A549 (cell line): ENCODE data around the gene BCL7B. TPM values are rescaled to one million over a fixed set of nuclear protein-coding genes. Genes with fewer than 3 reads are reported as not detected.
A peak's percentile ranks its signal among the peaks of the same experiment; 100 is the strongest.

Source experiments
- CBX2 ChIP-seq: fragments of 200-600 bp; sonication (generic); IDR thresholded peaks from 2 replicates; pipeline ENCODE4 v1.6.1; 2016; ENCODE audit warnings: low read depth, mild to moderate bottlenecking, borderline replicate concordance
- EHF ChIP-seq: fragments of 250-450 bp; sonication (Bioruptor Pico); IDR thresholded peaks from 2 replicates; pipeline ENCODE4 v1.5.0; 2020; ENCODE audit warnings: mild to moderate bottlenecking
- EHMT2 ChIP-seq: fragments of 200-600 bp; sonication (generic); IDR thresholded peaks from 2 replicates; pipeline ENCODE4 v1.6.1; 2016; ENCODE audit warnings: antibody characterized with exemption, low read depth, mild to moderate bottlenecking, moderate library complexity
- FOSL2 ChIP-seq, 2 experiments: fragments of 450-650 bp in 1 of 2; fragments of >200 bp in 1 of 2; sonication (Bioruptor Twin) in 1 of 2; formaldehyde crosslinking; IDR thresholded peaks; 2 replicates each; pipeline versions ENCODE4 v1.5.0 to v1.6.1; 2016 to 2020; ENCODE audit warnings: mild to moderate bottlenecking in 1 of 2, moderate library complexity in 1 of 2
- HDAC2 ChIP-seq: fragments of 200-600 bp; sonication (generic); IDR thresholded peaks from 2 replicates; pipeline ENCODE4 v1.6.1; 2016
- HOXA7 ChIP-seq: fragments of 250-450 bp; sonication (Bioruptor Pico); IDR thresholded peaks from 2 replicates; pipeline ENCODE4 v1.5.0; 2020; ENCODE audit warnings: mild to moderate bottlenecking, moderate library complexity
- HOXB5 ChIP-seq: fragments of 250-450 bp; sonication (Bioruptor Pico); IDR thresholded peaks from 2 replicates; pipeline ENCODE4 v1.5.0; 2020; ENCODE audit warnings: mild to moderate bottlenecking, moderate library complexity
- JUNB ChIP-seq: fragments of >200 bp; sonication (Bioruptor Twin); formaldehyde crosslinking; IDR thresholded peaks from 2 replicates; pipeline ENCODE4 v1.6.1; 2016
- NR3C1 ChIP-seq: fragments of >200 bp; sonication (Bioruptor Twin); formaldehyde crosslinking; IDR thresholded peaks from 3 replicates; pipeline ENCODE4 v1.6.1; 2017
- PHF8 ChIP-seq: fragments of 200-600 bp; sonication (generic); IDR thresholded peaks from 2 replicates; pipeline ENCODE4 v1.6.1; 2016; ENCODE audit warnings: low read depth, mild to moderate bottlenecking, antibody characterized with exemption, moderate library complexity, borderline replicate concordance
- SREBF2 ChIP-seq: fragments of 450-650 bp; IDR thresholded peaks from 2 replicates; pipeline ENCODE4 v1.6.1; 2014; ENCODE audit warnings: mild to moderate bottlenecking, moderate library complexity
- TFCP2L1 ChIP-seq: fragments of 250-450 bp; sonication (Bioruptor Pico); IDR thresholded peaks from 2 replicates; pipeline ENCODE4 v1.5.0; 2021; ENCODE audit warnings: mild to moderate bottlenecking
- ZC3H11A ChIP-seq: fragments of 450-650 bp; IDR thresholded peaks from 2 replicates; pipeline ENCODE4 v1.6.1; 2014; ENCODE audit warnings: antibody characterized with exemption, mild to moderate bottlenecking
- ZNF302 ChIP-seq: fragments of 250-450 bp; sonication (Bioruptor Pico); IDR thresholded peaks from 2 replicates; pipeline ENCODE4 v1.9.0; 2021; ENCODE audit warnings: inconsistent platforms, mild to moderate bottlenecking, moderate library complexity
- polyA plus RNA-seq, 4 experiments: library from polyadenylated mRNA; depleted of rRNA in 3 of 4; stranded (reverse); fragments of >200 nt; fragmentation: RNase III in 1 of 4; extraction: RNeasy Plus Mini Kit Qiagen cat#74134 plus additional on column Dnase treatment in 1 of 4; gene quantifications; 2 replicates in 3 of 4; 3 replicates in 1 of 4; pipeline ENCODE4 v1.2.3, GENCODE V29; 2011 to 2017
- TF ChIP-seq, protein P1 (sequence below): fragments of 450-650 bp; IDR thresholded peaks from 2 replicates; pipeline ENCODE4 v1.6.1; 2014; ENCODE audit warnings: antibody characterized with exemption
- TF ChIP-seq, protein P2 (sequence below): IDR thresholded peaks from 2 replicates; pipeline ENCODE4 v1.6.1; 2012
- TF ChIP-seq, protein P3 (sequence below): fragments of 250-450 bp; sonication (Bioruptor Pico); IDR thresholded peaks from 2 replicates; pipeline ENCODE4 v1.5.0; 2021; ENCODE audit warnings: mild to moderate bottlenecking, moderate library complexity, borderline replicate concordance
- TF ChIP-seq, protein P4 (sequence below): IDR thresholded peaks from 2 replicates; pipeline ENCODE4 v1.6.1; 2012
- TF ChIP-seq, protein P5 (sequence below): IDR thresholded peaks from 2 replicates; pipeline ENCODE4 v1.6.1; 2012; ENCODE audit warnings: low read depth, borderline replicate concordance
- TF ChIP-seq, protein P6 (sequence below): fragments of >200 bp; sonication (Bioruptor Twin); formaldehyde crosslinking; IDR thresholded peaks from 3 replicates; pipeline ENCODE4 v1.6.1; 2016
- TF ChIP-seq, protein P7 (sequence below): fragments of >200 bp; sonication (Bioruptor Twin); formaldehyde crosslinking; IDR thresholded peaks from 3 replicates; pipeline ENCODE4 v1.5.1; 2016

Gene BCL7B
- polyA plus RNA-seq, 2 of the 4 experiments (the other 2 are of a cell fraction): 52.3 to 62.5 TPM

DNA sequence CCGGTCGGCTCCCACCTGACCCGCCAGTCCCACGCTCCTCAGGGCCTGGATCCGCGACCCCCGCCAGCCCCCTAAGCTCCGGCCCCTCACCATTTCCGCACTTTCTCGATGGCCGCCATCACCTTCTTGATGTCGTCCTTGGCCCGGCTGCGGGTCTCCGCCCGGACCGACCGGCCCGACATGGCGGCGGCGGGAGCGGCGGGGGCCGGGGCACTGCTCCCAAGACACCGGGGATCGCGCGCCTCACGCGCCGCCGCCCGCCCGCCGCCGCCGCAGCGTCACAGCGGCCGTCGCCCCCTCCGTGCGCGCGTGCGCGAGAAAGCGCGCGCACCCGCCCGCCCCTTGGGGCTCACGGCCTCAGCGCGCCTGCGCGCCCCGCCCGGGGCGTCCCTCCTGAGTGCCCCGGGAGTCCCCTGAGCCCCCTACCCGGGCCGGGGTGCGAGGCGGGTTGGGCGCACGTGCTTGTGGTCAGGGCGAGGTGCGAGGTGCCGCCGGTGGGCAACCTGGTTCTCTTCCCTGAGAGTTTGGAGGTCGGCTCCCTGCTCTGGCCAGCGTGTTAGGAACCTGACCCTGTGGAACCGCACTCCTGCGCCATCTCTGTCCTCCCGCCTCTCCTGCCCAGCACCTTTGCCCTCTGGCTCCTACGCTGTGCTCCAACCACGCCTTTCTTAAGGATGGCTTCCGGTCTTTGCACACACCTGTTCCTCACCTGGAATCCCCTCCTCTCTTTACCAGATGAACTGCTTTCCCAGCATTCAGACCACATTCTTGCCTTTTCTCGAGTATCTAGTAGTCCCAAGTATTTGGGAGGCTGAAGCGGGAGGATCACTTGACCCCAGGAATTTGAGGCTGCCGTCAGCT lies at the start of gene BCL7B (continued):
- TF ChIP-seq JUNB: no peak
- TF ChIP-seq PHF8: peak; percentile 61
- TF ChIP-seq EHMT2: no peak
- peak; percentile 95 for TF ChIP-seq HOXB5 (CRISPR knock-in tag)
- TF ChIP-seq HDAC2: 0 out of 2 replicates have a peak, but pooled peaks have one; percentile 36
- peak; percentile 78; the same call in 1 of the 2 replicates for TF ChIP-seq TFCP2L1 (CRISPR knock-in tag)
- TF ChIP-seq, protein P1, sequence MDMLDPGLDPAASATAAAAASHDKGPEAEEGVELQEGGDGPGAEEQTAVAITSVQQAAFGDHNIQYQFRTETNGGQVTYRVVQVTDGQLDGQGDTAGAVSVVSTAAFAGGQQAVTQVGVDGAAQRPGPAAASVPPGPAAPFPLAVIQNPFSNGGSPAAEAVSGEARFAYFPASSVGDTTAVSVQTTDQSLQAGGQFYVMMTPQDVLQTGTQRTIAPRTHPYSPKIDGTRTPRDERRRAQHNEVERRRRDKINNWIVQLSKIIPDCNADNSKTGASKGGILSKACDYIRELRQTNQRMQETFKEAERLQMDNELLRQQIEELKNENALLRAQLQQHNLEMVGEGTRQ: no peak
- no peak for TF ChIP-seq ZNF302 (CRISPR knock-in tag)
- TF ChIP-seq ZC3H11A: no peak
- TF ChIP-seq SREBF2: no peak
- TF ChIP-seq, protein P2, sequence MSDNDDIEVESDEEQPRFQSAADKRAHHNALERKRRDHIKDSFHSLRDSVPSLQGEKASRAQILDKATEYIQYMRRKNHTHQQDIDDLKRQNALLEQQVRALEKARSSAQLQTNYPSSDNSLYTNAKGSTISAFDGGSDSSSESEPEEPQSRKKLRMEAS: peak; percentile 98
- no peak for TF ChIP-seq CBX2
- TF ChIP-seq EHF (CRISPR knock-in tag): peak; percentile 87
- TF ChIP-seq, protein P3, sequence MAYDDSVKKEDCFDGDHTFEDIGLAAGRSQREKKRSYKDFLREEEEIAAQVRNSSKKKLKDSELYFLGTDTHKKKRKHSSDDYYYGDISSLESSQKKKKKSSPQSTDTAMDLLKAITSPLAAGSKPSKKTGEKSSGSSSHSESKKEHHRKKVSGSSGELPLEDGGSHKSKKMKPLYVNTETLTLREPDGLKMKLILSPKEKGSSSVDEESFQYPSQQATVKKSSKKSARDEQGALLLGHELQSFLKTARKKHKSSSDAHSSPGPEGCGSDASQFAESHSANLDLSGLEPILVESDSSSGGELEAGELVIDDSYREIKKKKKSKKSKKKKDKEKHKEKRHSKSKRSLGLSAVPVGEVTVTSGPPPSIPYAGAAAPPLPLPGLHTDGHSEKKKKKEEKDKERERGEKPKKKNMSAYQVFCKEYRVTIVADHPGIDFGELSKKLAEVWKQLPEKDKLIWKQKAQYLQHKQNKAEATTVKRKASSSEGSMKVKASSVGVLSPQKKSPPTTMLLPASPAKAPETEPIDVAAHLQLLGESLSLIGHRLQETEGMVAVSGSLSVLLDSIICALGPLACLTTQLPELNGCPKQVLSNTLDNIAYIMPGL (CRISPR knock-in tag): no peak
- no peak for TF ChIP-seq HOXA7 (CRISPR knock-in tag)
- TF ChIP-seq, protein P4, sequence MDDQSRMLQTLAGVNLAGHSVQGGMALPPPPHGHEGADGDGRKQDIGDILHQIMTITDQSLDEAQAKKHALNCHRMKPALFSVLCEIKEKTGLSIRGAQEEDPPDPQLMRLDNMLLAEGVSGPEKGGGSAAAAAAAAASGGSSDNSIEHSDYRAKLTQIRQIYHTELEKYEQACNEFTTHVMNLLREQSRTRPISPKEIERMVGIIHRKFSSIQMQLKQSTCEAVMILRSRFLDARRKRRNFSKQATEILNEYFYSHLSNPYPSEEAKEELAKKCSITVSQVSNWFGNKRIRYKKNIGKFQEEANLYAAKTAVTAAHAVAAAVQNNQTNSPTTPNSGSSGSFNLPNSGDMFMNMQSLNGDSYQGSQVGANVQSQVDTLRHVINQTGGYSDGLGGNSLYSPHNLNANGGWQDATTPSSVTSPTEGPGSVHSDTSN: no peak
- TF ChIP-seq FOSL2 (IDR thresholded peaks at IDR 0.05): no peak
- no peak for TF ChIP-seq FOSL2 (CRISPR knock-in tag; IDR thresholded peaks at IDR 0.05)
- TF ChIP-seq, protein P5, sequence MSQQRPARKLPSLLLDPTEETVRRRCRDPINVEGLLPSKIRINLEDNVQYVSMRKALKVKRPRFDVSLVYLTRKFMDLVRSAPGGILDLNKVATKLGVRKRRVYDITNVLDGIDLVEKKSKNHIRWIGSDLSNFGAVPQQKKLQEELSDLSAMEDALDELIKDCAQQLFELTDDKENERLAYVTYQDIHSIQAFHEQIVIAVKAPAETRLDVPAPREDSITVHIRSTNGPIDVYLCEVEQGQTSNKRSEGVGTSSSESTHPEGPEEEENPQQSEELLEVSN: peak; percentile 98
- TF ChIP-seq NR3C1: no peak
- TF ChIP-seq, protein P6, sequence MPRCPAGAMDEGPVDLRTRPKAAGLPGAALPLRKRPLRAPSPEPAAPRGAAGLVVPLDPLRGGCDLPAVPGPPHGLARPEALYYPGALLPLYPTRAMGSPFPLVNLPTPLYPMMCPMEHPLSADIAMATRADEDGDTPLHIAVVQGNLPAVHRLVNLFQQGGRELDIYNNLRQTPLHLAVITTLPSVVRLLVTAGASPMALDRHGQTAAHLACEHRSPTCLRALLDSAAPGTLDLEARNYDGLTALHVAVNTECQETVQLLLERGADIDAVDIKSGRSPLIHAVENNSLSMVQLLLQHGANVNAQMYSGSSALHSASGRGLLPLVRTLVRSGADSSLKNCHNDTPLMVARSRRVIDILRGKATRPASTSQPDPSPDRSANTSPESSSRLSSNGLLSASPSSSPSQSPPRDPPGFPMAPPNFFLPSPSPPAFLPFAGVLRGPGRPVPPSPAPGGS: peak; percentile 81; the same call in 2 of the 3 replicates
- TF ChIP-seq, protein P7, sequence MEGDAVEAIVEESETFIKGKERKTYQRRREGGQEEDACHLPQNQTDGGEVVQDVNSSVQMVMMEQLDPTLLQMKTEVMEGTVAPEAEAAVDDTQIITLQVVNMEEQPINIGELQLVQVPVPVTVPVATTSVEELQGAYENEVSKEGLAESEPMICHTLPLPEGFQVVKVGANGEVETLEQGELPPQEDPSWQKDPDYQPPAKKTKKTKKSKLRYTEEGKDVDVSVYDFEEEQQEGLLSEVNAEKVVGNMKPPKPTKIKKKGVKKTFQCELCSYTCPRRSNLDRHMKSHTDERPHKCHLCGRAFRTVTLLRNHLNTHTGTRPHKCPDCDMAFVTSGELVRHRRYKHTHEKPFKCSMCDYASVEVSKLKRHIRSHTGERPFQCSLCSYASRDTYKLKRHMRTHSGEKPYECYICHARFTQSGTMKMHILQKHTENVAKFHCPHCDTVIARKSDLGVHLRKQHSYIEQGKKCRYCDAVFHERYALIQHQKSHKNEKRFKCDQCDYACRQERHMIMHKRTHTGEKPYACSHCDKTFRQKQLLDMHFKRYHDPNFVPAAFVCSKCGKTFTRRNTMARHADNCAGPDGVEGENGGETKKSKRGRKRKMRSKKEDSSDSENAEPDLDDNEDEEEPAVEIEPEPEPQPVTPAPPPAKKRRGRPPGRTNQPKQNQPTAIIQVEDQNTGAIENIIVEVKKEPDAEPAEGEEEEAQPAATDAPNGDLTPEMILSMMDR: no peak
